Measurements from ENCODE around the gene CHAD. TPM values are rescaled to one million over a fixed set of nuclear protein-coding genes. Genes with fewer than 3 reads are reported as not detected.

The CHAD gene
- total RNA-seq, 4 donors from 2014 or later: not detected

DNA sequence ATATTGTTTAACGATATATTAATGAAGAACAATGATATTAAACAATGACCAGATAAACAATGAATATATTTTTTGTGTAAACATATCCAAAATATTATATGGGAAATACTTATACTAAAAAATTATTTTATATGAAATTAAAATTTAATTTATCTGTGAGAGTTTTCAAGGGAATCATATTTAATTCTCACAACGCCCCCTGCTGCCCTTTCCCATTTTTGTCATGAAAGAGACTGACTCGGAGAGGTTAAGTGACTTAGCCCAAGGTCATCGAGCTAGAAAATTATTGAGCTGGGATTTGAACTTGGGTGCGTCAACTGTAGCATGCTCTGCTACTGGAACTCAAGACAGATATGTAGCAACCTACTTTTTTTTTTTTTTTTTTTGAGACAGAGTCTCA lies 32.4 kb upstream of the CHAD start:
- TF ChIP-seq, protein P1, sequence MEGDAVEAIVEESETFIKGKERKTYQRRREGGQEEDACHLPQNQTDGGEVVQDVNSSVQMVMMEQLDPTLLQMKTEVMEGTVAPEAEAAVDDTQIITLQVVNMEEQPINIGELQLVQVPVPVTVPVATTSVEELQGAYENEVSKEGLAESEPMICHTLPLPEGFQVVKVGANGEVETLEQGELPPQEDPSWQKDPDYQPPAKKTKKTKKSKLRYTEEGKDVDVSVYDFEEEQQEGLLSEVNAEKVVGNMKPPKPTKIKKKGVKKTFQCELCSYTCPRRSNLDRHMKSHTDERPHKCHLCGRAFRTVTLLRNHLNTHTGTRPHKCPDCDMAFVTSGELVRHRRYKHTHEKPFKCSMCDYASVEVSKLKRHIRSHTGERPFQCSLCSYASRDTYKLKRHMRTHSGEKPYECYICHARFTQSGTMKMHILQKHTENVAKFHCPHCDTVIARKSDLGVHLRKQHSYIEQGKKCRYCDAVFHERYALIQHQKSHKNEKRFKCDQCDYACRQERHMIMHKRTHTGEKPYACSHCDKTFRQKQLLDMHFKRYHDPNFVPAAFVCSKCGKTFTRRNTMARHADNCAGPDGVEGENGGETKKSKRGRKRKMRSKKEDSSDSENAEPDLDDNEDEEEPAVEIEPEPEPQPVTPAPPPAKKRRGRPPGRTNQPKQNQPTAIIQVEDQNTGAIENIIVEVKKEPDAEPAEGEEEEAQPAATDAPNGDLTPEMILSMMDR (IDR thresholded peaks at IDR 0.05; ENCODE audit: low read depth): no peak

DNA sequence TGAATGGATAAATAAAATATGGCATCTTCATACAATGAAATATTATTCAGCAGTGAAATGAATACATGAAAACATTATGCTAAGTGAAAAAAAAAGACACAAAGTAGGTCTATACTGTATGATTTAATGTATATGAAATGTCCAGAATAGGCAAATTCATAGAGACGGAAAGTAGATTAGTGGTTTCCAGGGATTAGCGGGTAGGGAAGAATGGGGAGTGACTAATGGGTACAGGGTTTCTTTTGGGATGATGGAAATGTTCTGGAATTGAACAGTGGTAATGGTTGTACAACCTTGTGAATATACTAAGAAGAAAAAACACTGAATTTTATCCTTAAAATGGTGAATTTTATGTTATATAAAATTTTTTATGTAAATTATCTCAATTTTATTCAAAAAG lies 31.0 kb upstream of the CHAD start:
- TF ChIP-seq, protein P1 (IDR thresholded peaks at IDR 0.05; ENCODE audit: low read depth): no peak

DNA sequence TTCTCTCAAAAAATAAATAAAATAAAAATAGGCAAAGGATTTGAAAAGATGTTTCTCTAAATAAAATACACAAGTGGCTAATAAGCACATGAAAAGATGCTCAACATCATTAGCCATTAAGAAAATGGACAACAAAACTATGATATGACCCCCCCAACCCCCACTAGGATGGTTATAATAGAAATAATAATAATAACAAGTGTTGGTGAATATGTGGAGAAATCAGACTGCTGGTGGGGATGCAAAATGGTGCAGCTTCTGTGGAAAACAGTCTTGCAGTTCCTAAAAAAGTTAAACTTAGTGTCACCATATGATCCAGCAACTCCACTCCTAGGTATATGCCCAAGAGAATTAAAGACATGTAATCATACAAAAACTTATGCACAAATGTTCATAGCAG lies 30.6 kb upstream of the CHAD start:
- TF ChIP-seq, protein P1 (IDR thresholded peaks at IDR 0.05; ENCODE audit: low read depth): no peak

DNA sequence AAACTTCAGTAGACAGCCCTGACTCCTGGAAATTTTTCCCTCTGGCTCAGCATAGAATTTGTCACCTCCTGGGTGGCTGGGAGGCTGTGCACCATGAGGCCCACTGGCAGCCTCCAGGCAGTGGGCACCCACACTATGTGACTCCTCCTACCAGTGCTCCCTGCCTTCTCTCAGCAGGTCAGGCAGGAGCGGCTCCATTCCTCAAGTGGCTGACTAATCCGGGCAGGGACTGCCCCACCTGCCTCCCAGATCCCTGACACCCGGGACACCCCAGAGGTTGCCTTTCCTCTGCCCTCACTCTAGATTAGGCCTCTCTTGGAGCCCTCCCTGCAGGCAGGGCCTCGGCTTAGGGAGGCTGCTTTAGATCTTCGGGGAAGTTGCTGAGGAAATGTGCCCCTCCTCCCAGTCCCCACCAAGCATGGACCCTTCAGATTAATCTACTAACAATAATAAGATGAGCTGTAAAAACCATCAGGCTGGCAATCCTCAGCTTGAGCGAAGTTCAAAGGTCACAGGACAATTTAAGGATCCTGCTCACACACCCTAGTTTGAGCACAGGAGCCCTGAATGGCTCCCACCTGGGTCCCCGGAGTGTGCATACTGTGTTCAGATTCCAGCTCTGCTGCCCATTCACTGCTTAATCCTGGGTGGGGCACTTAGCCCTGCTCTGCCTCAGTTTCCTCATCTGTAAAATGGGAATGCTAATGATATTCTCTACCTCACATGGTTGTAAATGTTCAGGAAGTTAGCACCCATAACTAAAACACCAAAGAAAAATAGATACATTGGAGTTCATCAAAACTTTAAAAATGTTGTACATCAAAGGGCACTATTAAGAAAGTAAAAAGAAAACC lies 29.6 kb upstream of the CHAD start:
- TF ChIP-seq, protein P1 (IDR thresholded peaks at IDR 0.05; ENCODE audit: low read depth): no peak

DNA sequence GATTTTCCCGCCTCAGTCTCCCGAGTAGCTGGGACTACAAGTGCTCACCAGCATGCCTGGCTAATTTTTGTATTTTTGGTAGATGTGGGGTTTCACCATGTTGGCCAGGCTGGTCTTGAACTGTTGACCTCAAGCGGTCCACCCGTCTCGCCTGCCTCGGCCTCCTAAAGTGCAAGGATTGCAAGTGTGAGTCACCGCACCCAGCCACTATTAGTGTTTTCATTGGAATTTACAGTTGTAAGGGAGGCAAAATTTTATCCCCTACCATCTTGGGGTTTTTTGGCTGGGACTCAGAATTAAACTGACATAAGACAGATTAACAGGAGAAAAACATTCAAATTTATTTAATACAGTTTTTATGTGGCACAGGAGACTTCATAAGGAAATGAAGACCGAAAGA lies 27.2 kb upstream of the CHAD start:
- TF ChIP-seq, protein P1 (IDR thresholded peaks at IDR 0.05; ENCODE audit: low read depth): no peak

DNA sequence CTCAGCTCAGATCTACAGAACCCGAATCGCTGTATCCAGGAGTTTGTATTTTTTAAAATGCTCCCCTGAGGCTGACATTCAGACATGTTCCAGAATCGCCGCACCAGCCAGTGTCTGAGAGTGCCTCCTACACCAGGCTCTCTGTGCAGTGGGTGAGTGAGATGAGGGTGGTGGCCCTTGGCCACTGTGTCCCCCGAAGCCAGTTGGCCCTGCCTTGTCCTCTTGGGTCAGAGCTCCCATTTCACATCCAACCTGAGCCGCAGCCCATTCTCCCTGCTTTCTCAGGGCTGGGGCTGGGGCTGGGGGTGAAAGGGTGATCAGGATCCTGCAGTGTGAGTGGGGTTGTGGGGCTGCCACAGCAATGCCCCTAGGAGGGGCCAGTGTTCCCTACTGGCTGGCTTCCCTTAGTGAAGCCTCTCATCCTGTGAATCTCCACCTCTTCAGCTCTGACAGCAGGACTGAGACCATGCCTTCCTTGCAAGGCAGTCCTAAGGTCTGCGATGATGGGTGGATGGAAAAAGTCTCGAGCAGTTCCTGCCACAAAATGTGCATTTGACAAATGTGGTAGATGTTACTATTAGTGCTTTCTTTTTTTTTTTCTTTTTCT lies 26.6 kb upstream of the CHAD start:
- TF ChIP-seq, protein P1 (IDR thresholded peaks at IDR 0.05; ENCODE audit: low read depth): no peak

DNA sequence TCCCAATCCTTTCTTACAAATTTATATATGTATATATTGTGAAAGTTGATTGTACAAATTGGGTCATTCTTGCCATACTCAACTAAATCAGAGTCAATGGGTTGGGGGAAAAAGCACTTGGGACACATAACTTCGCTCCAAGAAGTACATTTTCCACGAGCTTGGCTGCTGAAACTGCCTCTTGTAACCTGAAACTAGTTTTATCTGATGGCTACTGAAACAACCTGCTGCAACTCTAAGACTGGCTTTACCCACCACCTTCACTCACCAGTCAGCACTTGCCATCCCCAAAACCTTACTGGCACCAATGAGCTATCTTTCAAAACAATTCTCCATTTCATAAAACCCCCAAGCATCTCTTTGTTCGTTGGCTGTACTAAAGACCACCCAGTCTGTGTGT lies 25.1 kb upstream of the CHAD start:
- TF ChIP-seq, protein P1 (IDR thresholded peaks at IDR 0.05; ENCODE audit: low read depth): no peak
